ENCODE results near the gene AGPAT3.
"Not testable (repeated sequence)": the region's sequence is repeated elsewhere in the genome, so short reads cannot be mapped to it uniquely, and the experiment has no call there.

Gene AGPAT3

GRCh38 chr21:43864962-43865539 lies at the start of gene AGPAT3:
Gene AGPAT3, plus strand, starts transcription at chr21:43865223. Its CDS starts 94,459 bp downstream, at chr21:43959682.
- no peak for DNase-seq

GRCh38 chr21:43815991-43816390 lies 49.0 kb upstream of the AGPAT3 start:
- DNase-seq, result no peak

GRCh38 chr21:43816611-43817071 lies 48.4 kb upstream of the AGPAT3 start:
- DNase-seq, result no peak

GRCh38 chr21:43817157-43818086 lies 47.6 kb upstream of the AGPAT3 start:
- no peak for DNase-seq

- DNase-seq, result no peak
These were observed 46.3 kb upstream of the AGPAT3 start for GRCh38 chr21:43818685-43819084.

GRCh38 chr21:43819511-43820405 lies 45.3 kb upstream of the AGPAT3 start:
- DNase-seq, result no peak

GRCh38 chr21:43820466-43820865 lies 44.6 kb upstream of the AGPAT3 start:
- no peak for DNase-seq

GRCh38 chr21:43822166-43822565 lies 42.9 kb upstream of the AGPAT3 start:
- not testable (repeated sequence) for DNase-seq

- not testable (repeated sequence) for DNase-seq
These were observed 42.3 kb upstream of the AGPAT3 start for GRCh38 chr21:43822741-43823140.

- DNase-seq, result no peak
These were observed 40.4 kb upstream of the AGPAT3 start for GRCh38 chr21:43824333-43825241.

GRCh38 chr21:43825242-43825935 lies 39.6 kb upstream of the AGPAT3 start:
- no peak for DNase-seq

GRCh38 chr21:43825936-43826622 lies 38.9 kb upstream of the AGPAT3 start:
- peak; percentile 33 for DNase-seq

GRCh38 chr21:43826623-43826974 lies 38.4 kb upstream of the AGPAT3 start:
- no peak for DNase-seq

GRCh38 chr21:43827015-43827611 lies 37.9 kb upstream of the AGPAT3 start:
- no peak for DNase-seq

- DNase-seq, result no peak
These were observed 35.9 kb upstream of the AGPAT3 start for GRCh38 chr21:43829161-43829560.

- no peak for DNase-seq
These were observed 35.4 kb upstream of the AGPAT3 start for GRCh38 chr21:43829575-43830119.

- no peak for DNase-seq
These were observed 32.9 kb upstream of the AGPAT3 start for GRCh38 chr21:43832158-43832550.

GRCh38 chr21:43832648-43833047 lies 32.4 kb upstream of the AGPAT3 start:
- no peak for DNase-seq

- DNase-seq, result no peak
These were observed 30.7 kb upstream of the AGPAT3 start for GRCh38 chr21:43834146-43834905.
